HG03575 (cell line): Measurements from ENCODE around the gene LCN6.

Source experiments
- ATAC-seq: cut with Tn5 transposase; IDR thresholded peaks from one replicate; pipeline ENCODE4 v1.9.1; 2021; ENCODE audit not compliant: unreplicated experiment, insufficient number of reproducible peaks, low FRiP score; ENCODE audit errors: extremely low read depth

LCN6 gene

DNA sequence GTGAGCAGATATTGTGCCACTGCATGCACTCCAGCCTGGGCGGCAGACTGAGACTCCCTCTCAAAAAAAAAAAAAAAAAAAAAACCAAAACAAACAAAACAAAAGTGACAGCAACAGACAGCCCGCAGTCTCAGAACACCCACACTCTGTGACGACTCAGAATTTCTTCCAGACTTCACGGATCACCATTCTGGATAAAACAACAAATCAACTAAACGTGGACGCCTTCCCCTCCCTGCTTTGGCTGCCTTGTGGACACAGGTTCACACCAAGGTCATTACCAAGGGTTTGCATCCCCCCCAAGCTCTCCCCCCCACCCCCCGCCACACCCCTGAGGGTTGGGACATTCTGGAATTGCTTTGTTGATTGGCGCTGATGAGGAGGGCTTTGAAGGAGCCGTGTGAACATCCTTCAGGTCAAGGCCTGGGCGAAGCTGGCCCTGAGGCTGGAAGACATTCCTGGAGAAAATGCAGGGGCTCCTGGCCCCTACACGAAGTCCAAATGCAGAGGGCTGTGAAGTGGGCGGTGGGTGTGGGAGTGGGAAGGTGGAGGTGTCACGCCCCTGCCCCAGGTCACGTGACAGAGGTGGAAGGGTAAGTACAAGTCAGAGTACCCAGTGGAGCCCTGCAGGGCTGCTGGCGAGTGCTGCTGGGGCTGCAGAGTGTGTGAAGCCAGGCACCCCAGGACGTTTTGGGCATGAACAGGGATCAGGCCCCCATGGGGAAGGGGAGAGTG, 15.7 kb downstream of the LCN6 start:
- no peak for ATAC-seq

- no peak for ATAC-seq
These were observed 18.4 kb downstream of the LCN6 start for GRCh38 chr9:136729926-136730325.

DNA sequence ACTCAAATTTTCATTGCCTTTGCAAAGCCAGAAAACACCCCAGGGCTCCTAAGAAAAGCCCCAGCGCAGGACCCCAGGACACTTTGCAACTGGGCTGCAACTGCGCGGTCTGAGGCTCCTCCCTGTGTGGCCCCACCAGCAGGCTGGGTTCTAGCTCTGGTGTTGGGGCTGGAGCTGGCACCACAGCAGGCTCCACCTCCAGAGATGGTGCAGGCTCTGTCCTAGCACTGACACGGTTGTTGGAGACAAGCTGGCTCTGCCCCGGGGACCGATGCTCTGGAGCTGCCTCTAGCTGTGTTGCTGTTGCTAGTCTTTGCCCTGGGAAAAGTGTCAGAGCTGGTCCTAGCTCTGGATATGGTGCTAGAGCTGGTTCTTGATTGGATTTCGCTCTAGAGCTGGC, 19.2 kb downstream of the LCN6 start:
- ATAC-seq, result no peak

DNA sequence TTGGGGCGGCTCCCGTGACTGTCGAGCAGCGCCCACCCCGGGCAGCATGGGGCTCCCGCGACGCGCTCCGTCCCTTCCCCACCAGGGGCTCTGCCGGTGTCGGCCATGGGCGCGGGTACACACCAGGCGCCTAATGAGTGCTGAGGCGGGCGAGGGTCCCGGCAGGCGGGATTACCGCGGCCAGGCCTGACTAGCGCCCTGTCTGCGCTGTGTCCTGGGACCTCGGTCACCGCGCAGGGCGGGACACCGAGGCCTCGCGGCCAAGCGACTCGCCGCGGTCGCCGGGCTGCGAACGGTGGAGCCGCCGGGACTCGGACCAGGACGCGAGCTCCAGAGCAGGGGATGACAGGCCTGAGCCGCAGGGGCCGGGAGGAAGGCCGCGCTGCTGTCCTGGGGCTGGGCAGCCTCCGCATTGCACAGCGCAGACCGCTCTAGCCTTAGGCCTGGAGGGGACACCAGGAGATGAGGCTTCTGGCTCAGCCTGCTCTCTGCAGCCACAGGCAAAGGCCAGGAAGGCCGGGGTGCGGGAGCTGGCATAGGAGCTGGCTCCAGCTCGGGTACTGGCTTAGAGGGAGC, 19.7 kb downstream of the LCN6 start:
- ATAC-seq, result no peak

DNA sequence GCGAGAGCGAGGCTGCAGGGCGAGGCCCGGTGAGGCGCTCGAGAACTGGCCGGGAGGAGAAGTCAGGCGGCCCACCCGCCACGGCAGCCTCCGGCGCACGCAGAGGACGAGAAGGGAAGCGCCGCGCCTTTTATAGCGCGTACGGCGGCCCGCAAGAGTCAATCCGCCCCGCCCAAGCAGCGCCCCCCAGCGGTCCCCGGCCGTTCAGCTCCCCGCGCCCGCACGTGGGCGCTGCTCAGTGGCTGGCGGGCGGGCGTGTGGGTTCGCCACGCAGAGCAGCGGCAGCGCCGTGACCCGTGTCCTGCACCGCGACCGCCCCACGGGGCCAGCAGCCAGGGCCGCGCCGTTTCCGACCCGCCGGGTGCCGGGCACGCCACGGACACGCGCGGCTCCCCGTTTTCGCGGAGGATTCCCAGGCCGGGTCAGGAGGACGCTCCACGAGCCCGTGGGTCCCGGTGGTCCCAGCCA, 20.2 kb downstream of the LCN6 start:
- ATAC-seq, result no peak

DNA sequence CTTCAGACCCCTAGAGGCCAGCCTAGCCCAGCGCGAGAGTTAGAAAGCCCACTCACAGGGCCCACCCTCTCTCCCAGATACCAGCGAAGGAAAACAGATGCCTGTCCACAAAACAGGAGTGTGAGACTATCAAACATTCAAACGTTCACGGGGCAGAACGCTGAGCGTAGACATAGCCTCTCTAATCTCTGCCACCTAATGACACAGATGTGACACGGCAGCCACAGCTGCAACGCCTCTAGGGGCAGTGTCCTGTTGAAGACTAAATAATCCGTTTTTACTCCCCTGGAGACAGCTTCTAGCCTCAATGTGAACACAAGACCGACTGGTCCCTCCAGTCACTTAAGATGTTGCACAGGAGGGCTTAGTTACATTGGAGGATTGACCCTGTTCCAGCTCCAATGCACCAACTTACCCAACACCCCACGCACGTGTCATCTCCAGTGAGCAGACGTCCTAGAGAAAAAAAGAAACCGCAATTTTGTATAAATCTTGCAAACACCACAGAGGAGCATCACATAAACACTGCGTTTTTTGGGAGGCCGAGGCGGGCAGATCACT, 21.6 kb downstream of the LCN6 start:
- no peak for ATAC-seq

- no peak for ATAC-seq
These were observed 22.2 kb downstream of the LCN6 start for GRCh38 chr9:136726118-136726517.

GRCh38 chr9:136725612-136726011, 22.7 kb downstream of the LCN6 start:
- ATAC-seq, result no peak

GRCh38 chr9:136724772-136725171, 23.6 kb downstream of the LCN6 start:
- ATAC-seq, result no peak

GRCh38 chr9:136723989-136724388, 24.3 kb downstream of the LCN6 start:
- no peak for ATAC-seq

GRCh38 chr9:136723362-136723976, 24.9 kb downstream of the LCN6 start:
- no peak for ATAC-seq

GRCh38 chr9:136722969-136723356, 25.4 kb downstream of the LCN6 start:
- ATAC-seq, result no peak

DNA sequence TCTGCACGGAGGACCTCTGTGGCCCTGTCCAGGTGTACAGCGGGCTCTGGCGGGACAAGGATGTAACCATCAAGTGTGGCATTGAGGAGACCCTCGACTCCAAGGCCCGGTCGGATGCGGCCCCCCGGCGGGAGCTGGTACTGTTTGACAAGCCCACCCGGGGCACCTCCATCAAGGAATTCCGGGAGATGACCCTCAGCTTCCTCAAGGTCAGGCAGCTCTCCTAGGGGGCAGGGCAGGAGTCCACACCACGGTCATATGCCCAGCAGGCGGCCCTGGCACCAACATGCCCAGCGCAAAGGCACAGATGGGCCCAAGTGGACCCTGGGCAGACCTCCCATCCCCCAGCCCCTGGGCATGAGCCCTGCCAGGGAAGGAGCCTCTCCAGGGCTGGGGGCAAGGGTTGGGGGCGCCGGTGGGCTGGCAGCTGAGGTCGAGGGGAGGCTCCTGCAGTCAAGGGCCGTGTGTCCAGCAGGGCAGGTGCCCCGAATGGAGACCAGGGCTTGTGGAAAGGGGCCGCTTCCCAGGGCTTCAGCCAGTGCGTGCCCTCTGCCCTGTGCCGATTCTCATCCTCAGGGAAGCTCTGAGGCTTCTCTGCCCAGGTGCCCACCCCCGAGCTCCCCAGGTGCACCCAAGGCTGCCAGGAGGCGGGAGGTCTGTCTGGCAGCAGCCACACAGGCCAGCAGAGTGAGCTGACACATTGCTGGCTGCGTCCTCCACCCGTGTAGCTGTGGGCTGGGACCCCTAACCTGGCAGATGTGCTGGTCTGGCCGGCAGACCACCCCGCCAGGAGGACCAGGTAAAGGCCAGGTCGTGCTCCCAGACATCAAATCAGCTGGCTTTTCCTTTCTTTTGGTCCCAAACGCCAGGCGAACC, 26.0 kb downstream of the LCN6 start:
- no peak for ATAC-seq

DNA sequence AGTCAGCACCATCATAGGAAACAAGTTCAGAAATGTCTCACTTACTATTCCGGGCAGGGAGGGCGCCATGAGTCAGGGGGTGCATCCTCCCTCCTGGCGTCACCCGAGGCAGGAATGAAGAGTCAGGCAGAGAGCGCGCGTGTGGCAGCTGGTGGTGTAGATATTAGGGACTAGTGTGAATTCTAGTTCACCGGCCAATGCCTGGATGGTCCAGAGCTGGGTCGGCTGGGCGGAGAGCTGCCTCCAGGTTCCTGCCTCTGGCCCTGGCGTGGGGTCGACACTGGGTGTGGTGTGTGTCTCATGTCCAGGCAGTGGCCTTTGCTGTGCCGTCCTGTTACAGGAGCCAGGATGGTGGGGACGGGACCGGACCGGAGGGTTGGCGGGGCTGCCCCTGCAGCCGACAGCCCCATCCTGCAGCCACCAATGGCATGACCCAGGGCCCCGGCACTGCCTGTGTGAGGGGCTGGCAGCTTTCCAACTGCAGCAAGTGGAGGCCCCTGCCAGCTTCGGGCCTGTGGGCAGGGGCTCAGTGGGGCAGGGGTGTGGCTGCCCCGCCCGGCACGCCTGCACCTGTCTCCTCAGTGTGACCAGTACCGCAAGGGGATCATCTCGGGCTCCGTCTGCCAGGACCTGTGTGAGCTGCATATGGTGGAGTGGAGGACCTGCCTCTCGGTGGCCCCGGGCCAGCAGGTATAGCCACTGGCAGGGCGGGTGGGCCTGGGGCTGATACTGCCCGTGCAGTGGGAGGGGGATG, 26.8 kb downstream of the LCN6 start:
- ATAC-seq, result no peak

GRCh38 chr9:136720898-136721338, 27.4 kb downstream of the LCN6 start:
- ATAC-seq, result no peak

DNA sequence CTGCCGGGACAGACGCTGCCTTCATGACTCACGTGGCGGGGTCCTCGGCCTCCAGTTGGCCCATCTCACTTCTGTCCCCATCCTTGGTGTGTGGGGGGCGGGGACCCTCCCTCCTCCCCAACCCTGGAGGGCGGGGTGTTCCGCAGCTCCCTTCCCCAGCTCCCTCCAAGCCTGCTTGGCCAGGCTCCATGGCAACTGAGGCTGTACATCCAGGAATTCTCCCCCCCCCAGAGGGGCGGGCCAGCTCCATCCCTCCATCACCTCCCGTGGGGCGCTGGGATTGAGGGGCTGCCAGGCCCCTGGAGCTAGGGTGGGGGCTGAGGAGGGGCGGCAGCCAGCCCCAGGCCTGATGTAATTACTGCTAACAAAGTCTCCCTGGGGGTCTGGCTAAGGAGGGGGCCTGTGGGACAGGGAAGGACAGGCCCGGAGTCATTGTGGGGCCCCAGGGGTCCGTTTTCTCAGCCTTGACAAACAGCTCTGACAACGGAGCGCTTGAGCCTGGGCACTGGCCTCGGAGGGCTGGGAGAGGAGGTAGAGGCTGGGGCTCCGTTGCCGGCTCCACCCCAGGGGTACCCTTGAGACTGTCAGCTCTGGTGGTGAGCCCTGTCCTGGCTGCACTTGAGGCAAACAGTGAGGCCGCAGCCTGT, 28.0 kb downstream of the LCN6 start:
- no peak for ATAC-seq

DNA sequence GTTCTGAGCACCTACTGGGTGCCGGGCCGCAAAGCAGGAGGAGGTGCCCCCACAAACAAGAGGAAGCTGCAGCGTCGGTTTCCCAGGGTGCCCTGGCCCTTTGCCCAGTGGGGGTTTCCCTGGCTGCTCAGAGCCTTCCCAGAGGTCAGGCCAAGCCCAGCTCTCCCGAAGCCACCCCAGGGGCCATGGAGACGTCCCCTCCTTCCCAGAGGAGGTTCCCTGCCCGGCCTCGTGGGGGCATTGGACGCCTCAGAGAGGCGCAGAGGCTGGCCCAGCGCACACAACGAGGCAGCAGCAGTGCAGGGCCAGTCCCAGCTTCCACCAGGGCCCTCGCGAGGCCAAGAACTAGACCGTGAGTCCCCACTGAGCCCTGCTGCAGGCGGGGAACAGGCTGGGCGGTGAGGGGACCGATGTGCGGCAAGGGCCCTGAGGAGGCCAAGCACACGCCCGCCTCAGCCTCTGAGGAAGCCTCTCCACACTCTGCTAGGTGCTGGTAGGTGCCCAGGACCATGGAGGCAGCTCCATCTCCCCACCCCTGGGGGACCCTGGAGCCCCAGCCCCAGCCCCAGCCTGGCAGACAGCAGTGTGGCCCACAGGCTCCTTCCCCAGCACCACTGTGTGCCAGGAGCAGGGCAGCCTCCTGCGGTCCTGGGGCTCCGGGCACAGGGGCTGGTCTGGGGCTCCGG, 29.0 kb downstream of the LCN6 start:
- ATAC-seq, result no peak
